HG03175 (cell line): Measurements from ENCODE around the gene ST13.
"Not testable (repeated sequence)": the region's sequence is repeated elsewhere in the genome, so short reads cannot be mapped to it uniquely, and the experiment has no call there.

Experiments
- ATAC-seq: cut with Tn5 transposase; IDR thresholded peaks from one replicate; pipeline ENCODE4 v1.9.1; 2021; ENCODE audit warnings: mild to moderate bottlenecking, moderate library complexity; ENCODE audit not compliant: unreplicated experiment

ST13 gene

GRCh38 chr22:40789131-40789530 is 67.3 kb downstream of the ST13 start:
- ATAC-seq: no peak

- no peak for ATAC-seq
Observed at GRCh38 chr22:40782521-40782920, 73.9 kb downstream of the ST13 start.

DNA sequence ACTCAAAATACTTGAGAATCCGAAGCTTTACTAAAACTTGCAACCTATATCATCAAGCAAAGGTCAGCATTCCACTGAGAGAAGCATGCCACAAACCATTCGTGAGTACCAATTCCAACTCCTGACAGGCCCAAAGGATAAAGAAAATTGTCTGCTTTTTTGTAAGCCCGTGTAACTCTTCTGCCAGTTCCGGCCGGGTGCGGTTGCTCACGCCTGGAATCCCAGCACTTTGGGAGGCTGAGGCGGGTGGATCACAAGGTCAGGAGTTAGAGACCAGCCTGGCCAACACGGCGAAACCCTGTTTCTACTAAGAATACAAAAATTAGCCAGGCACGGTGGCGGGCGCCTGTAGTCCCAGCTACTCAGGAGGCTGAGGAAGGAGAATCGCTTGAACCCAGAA is 74.7 kb downstream of the ST13 start:
- ATAC-seq: not testable (repeated sequence)
